Suprapubic skin (tissue), 4 donors: ENCODE results near the gene TMEM167B.

ENCODE experiments used
- CTCF ChIP-seq, 2 donors: fragments of 200-600 bp in 1 of 2; fragments of 450-650 bp in 1 of 2; sonication (generic) in 1 of 2; IDR thresholded peaks; one replicate each; pipeline ENCODE4 v1.5.1; 2016 to 2019; ENCODE audit warnings: antibody characterized with exemption in 2 of 2, mild to moderate bottlenecking in 1 of 2, moderate library complexity in 1 of 2
- POLR2A ChIP-seq, 2 donors: fragments of 450-650 bp; IDR thresholded peaks; one replicate each; pipeline ENCODE4 v1.6.1; 2017; ENCODE audit warnings: antibody characterized with exemption in 2 of 2, mild to moderate bottlenecking in 2 of 2, moderate library complexity in 2 of 2
- POLR2AphosphoS5 ChIP-seq, 3 donors: sonication (generic); formaldehyde crosslinking; IDR thresholded peaks; one replicate each; pipeline ENCODE4 v1.6.1; 2017; ENCODE audit warnings: antibody characterized with exemption in 3 of 3

- TF ChIP-seq CTCF (IDR thresholded peaks at IDR 0.05) (no peak), POLR2AphosphoS5 (IDR thresholded peaks at IDR 0.05) (no peak), POLR2A (IDR thresholded peaks at IDR 0.05) (no peak)
Observed at GRCh38 chr1:109135940-109136339, 45.4 kb downstream of the TMEM167B start.
